Suppressor macrophage (primary cell): ENCODE results near the gene NAT16.
A peak's percentile ranks its signal among the peaks of the same experiment; 100 is the strongest.
"Not testable (repeated sequence)": the region's sequence is repeated elsewhere in the genome, so short reads cannot be mapped to it uniquely, and the experiment has no call there.

Experiments used
- DNase-seq, 4 experiments: peaks; one replicate each; pipeline ENCODE4 v3.0.0-alpha.2; 2020 to 2022

Gene NAT16

GRCh38 chr7:101125989-101126650, 54.0 kb downstream of the NAT16 start:
- DNase-seq = peak in 2 of 4 experiments; percentile 55 to 57

GRCh38 chr7:101124376-101125056, 55.6 kb downstream of the NAT16 start:
- DNase-seq = peak; percentile 55 to 72 (median 58)

- no peak for DNase-seq
Observed at GRCh38 chr7:101123703-101124068, 56.4 kb downstream of the NAT16 start.

- no peak for DNase-seq
Observed at GRCh38 chr7:101122933-101123702, 57.0 kb downstream of the NAT16 start.

- DNase-seq = peak in 2 of 4 experiments; percentile 29 to 45
Observed at GRCh38 chr7:101121991-101122932, 57.8 kb downstream of the NAT16 start.

- not testable (repeated sequence) for DNase-seq
Observed at GRCh38 chr7:101121631-101121990, 58.5 kb downstream of the NAT16 start.
